CD4-positive, CD25-positive, alpha-beta regulatory T cell (primary cell): ENCODE measurements around the gene COL7A1. TPM values are rescaled to one million over a fixed set of nuclear protein-coding genes. Genes with fewer than 3 reads are reported as not detected.

Source experiments
- ATAC-seq, 2 donors: fragments of 150-1000 bp; cut with Tn5 transposase; one replicate each; pipeline ENCODE4 v1.10.0; 2021; ENCODE audit warnings: low read depth in 2 of 2, moderate number of reproducible peaks in 2 of 2, moderate library complexity in 1 of 2
- DNase-seq, 3 donors: peaks; one replicate each; pipeline versions ENCODE4 v3.0.0 to v3.0.0-alpha.2; 2012 to 2022; ENCODE audit warnings: mixed read lengths in 1 of 3
- H3K27ac ChIP-seq: one replicate; pipeline ENCODE4 v1.7.0; 2013; ENCODE audit warnings: mild to moderate bottlenecking, low read length; ENCODE audit not compliant: insufficient read depth, poor library complexity, severe bottlenecking
- H3K27me3 ChIP-seq: one replicate; pipeline ENCODE4 v1.7.0; 2013; ENCODE audit warnings: low read length; ENCODE audit not compliant: control insufficient read depth, insufficient read depth
- H3K36me3 ChIP-seq: one replicate; pipeline ENCODE4 v1.7.0; 2013; ENCODE audit warnings: mild to moderate bottlenecking, low read length, moderate library complexity; ENCODE audit not compliant: control insufficient read depth, insufficient read depth
- H3K4me1 ChIP-seq: 2 replicates; pipeline ENCODE4 v1.7.0; 2013; ENCODE audit warnings: mild to moderate bottlenecking, low read length; ENCODE audit not compliant: insufficient read depth, control insufficient read depth, poor library complexity, severe bottlenecking
- H3K4me3 ChIP-seq: one replicate; pipeline ENCODE4 v1.7.0; 2013; ENCODE audit warnings: low read depth, mild to moderate bottlenecking, low read length, moderate library complexity
- H3K9me3 ChIP-seq, 2 experiments: 1 replicate in 1 of 2; 2 replicates in 1 of 2; pipeline ENCODE4 v1.7.0; 2013; ENCODE audit warnings: low read length in 2 of 2, mild to moderate bottlenecking in 1 of 2, moderate library complexity in 1 of 2; ENCODE audit not compliant: control insufficient read depth in 2 of 2
- H3K27ac Mint-ChIP-seq, 3 donors: one replicate each; pipeline ENCODE4 v1.8.0; 2020 to 2022; ENCODE audit warnings: mild to moderate bottlenecking in 3 of 3, mixed read lengths in 3 of 3, moderate library complexity in 2 of 3
- H3K27me3 Mint-ChIP-seq: one replicate; pipeline ENCODE4 v1.8.0; 2022; ENCODE audit warnings: mild to moderate bottlenecking, mixed read lengths
- H3K36me3 Mint-ChIP-seq: one replicate; pipeline ENCODE4 v1.8.0; 2020; ENCODE audit warnings: mixed read lengths
- H3K4me1 Mint-ChIP-seq, 4 donors: one replicate each; pipeline ENCODE4 v1.8.0; 2020 to 2022; ENCODE audit warnings: mixed read lengths in 4 of 4, mild to moderate bottlenecking in 1 of 4
- H3K4me3 Mint-ChIP-seq, 4 donors: one replicate each; pipeline ENCODE4 v1.8.0; 2020 to 2022; ENCODE audit warnings: mild to moderate bottlenecking in 4 of 4, mixed read lengths in 4 of 4, moderate library complexity in 3 of 4
- H3K9me3 Mint-ChIP-seq, 7 donors: one replicate each; pipeline ENCODE4 v1.8.0; 2020 to 2022; ENCODE audit warnings: mixed read lengths in 7 of 7, mild to moderate bottlenecking in 3 of 7, moderate library complexity in 2 of 7
- polyA plus RNA-seq, 4 donors: library from polyadenylated mRNA; unstranded; fragments of 300-500 nt; fragmentation: Illumina TruSeq; gene quantifications; one replicate each; pipeline ENCODE4 v1.2.3, GENCODE V29; 2021
- total RNA-seq: library from RNA; stranded (reverse); gene quantifications from one replicate; pipeline ENCODE4 v1.2.3, GENCODE V29; 2022

The COL7A1 gene
- total and polyA plus RNA-seq, 5 donors from 2014 or later = 1.1 TPM; not detected in 4

DNA sequence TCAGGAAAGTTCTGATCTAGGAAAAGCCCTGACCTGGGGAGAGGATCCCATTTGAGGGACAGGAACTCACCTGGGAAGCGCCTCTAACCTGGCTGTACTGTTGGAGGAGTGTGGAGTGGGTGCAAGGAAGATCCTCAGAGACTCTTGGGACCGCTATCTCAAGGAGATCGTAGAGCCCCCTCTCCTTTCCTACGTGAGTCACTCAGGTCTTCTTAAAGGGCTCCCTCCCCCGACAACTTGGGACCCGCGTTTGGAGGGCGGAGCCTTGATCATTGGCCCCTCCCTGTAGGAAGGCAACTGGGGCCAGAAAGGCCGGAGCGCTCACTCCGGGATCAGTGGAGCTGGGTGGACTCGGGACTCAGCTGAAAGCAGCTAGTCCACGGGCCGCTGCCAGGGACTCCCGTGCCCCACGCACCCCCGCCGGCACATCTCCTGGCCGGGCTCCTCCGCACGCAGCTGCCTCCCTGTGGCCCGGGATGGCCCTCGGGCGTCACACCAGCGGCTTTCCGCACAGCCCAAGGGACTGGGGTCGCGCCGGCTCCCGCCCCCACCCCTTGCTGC, 39.6 kb upstream of the COL7A1 start:
- H3K4me3 Mint-ChIP-seq = peak overlapping the region; percentile 88 to 91 (median 90)
- Histone ChIP-seq H3K4me3 (peak overlapping the region; percentile 69), H3K27me3 (no peaks in the 10 kb centered on the region), H3K36me3 (peaks cover 5% of the 10 kb centered on the region), H3K4me1 (peaks cover 26% of the 10 kb centered on the region), H3K9me3 (no peaks in the 10 kb centered on the region), H3K27ac (peak overlapping the region; percentile 33)
- H3K4me1 Mint-ChIP-seq = peaks cover 0 to 36% (median 22%) of the 10 kb centered on the region in 4 donors
- peaks cover 9% of the 10 kb centered on the region for H3K36me3 Mint-ChIP-seq
- peak; percentile 3 to 60 (median 44) for DNase-seq
- ATAC-seq = peak; percentile 12 to 19
- no peaks in the 10 kb centered on the region for H3K9me3 Mint-ChIP-seq
- no peaks in the 10 kb centered on the region for H3K27me3 Mint-ChIP-seq
- peak overlapping the region in 2 of 3 donors; percentile 49 to 52 for H3K27ac Mint-ChIP-seq

DNA sequence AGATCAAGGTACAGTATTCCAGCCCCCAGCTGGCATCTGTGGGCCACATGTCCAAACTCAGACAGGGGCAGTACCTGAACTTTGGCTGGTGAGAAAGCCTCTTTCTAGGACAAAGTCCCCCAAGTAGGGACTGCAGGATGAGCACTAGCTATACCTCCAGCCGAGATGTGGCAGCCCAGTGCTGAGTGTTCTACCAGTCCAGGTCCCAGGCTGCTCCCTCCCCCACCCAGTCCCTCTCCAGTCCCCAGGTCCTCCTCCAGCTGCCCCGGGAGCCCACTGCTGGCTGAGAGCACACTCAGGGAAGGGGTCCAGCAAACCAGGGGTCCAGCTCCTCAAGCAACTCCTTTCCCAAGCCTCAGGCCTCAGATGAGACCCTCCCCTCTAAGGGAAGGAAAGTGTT, 38.6 kb upstream of the COL7A1 start:
- peak overlapping the region; percentile 11 to 91 (median 20) for H3K4me3 Mint-ChIP-seq
- no peak for ATAC-seq

DNA sequence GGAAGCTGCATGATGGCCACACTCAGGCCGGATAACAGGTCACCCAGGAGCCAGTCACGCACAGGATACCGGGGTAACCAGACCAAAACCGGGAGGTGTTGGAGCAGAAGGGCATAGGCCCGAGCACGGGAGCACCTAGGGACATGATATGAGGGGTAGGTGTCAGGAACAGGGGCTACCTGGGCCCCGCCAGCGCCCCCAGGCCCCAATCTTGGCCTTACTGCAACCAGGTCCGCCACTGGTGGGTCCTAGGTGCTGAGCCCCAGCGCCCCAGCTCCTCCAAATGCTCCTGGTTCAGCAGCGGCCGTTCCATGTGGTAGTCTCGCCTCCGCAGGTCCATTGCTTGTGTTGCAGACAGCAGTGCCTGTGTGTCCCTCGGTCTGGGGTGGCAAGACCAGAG, 38.1 kb upstream of the COL7A1 start:
- Mint-ChIP-seq H3K36me3 (peaks cover 20% of the 10 kb centered on the region), H3K27me3 (no peaks in the 10 kb centered on the region), H3K9me3 (no peaks in the 10 kb centered on the region), H3K27ac (peak overlapping the region in 2 of 3 donors; percentile 65 to 66), H3K4me1 (peaks cover 0 to 32% (median 17%) of the 10 kb centered on the region in 4 donors), H3K4me3 (peak overlapping the region in 3 of 4 donors; percentile 10 to 91 (median 55))
- Histone ChIP-seq H3K4me1 (peaks cover 26% of the 10 kb centered on the region), H3K27ac (no peak overlapping the region), H3K4me3 (no peak overlapping the region), H3K9me3 (no peaks in the 10 kb centered on the region), H3K27me3 (no peaks in the 10 kb centered on the region), H3K36me3 (peaks cover 9% of the 10 kb centered on the region)
- DNase-seq (no peak), ATAC-seq (no peak)

More for the DNA sequence above, 38.6 kb upstream of the COL7A1 start:
- no peak overlapping the region for H3K27ac ChIP-seq
- H3K27me3 Mint-ChIP-seq = no peaks in the 10 kb centered on the region
- H3K27me3 ChIP-seq = no peaks in the 10 kb centered on the region
- no peak for DNase-seq
- H3K36me3 Mint-ChIP-seq = peaks cover 16% of the 10 kb centered on the region
- peaks cover 26% of the 10 kb centered on the region for H3K4me1 ChIP-seq
- H3K9me3 Mint-ChIP-seq = no peaks in the 10 kb centered on the region
- H3K4me1 Mint-ChIP-seq = peaks cover 0 to 33% (median 18%) of the 10 kb centered on the region in 4 donors
- peaks cover 5% of the 10 kb centered on the region for H3K36me3 ChIP-seq
- H3K4me3 ChIP-seq = no peak overlapping the region
- peak overlapping the region in 2 of 3 donors; percentile 65 to 66 for H3K27ac Mint-ChIP-seq
- H3K9me3 ChIP-seq = no peaks in the 10 kb centered on the region

DNA sequence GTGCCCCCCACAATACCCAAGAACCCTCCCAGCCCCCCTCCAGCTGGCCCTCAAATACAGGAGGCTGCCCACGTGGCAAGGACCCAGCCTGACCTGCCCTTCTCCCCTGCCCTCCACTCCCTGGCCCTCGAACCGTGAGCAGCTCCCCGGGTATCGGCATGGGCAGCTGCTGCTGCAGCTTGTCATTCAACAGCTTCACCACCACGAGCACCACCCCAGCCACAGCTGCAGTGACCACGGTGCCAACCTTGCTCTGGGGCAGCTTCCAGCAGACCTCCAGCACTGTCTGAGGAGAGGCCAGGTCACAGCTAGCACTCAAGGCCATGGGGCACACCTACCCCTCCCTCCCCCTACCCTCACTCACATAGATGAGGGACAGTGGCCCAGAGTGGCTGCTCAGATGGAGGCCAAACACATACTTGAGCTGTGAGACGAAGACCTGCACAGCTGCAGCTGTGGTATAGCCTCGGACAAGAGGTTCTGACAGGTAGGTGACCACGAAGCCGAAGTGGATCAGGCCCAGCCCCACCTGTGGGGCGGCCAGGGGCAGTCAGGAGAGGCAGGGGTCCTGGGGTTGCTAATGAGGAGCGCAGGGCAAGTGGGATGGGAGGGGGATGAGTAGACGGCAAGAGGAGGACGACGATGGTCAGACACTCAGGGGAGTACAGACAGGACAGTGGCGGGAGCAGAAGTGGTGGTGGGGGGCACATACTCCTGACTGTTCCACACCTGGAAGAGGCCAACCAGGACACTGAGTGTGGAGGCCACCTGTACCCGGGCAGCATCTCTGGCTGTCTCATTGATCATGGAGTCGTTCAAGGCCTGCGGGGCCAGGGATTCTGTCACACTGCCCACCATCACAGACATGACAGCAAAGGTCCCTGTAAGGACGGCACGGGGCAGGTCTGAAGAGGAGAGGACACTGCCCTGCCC, 36.7 kb upstream of the COL7A1 start:
- Histone ChIP-seq H3K4me3 (no peak overlapping the region), H3K9me3 (no peaks in the 10 kb centered on the region), H3K27ac (no peak overlapping the region), H3K36me3 (peaks cover 15% of the 10 kb centered on the region), H3K4me1 (peaks cover 26% of the 10 kb centered on the region), H3K27me3 (no peaks in the 10 kb centered on the region)
- peaks cover 32% of the 10 kb centered on the region for H3K36me3 Mint-ChIP-seq
- H3K4me3 Mint-ChIP-seq = no peak overlapping the region
- no peaks in the 10 kb centered on the region for H3K9me3 Mint-ChIP-seq
- no peak for DNase-seq
- ATAC-seq = no peak
- H3K27me3 Mint-ChIP-seq = no peaks in the 10 kb centered on the region
- peak overlapping the region in 1 of 3 donors; percentile 18 for H3K27ac Mint-ChIP-seq
- H3K4me1 Mint-ChIP-seq = peaks cover 0 to 31% (median 16%) of the 10 kb centered on the region in 4 donors

DNA sequence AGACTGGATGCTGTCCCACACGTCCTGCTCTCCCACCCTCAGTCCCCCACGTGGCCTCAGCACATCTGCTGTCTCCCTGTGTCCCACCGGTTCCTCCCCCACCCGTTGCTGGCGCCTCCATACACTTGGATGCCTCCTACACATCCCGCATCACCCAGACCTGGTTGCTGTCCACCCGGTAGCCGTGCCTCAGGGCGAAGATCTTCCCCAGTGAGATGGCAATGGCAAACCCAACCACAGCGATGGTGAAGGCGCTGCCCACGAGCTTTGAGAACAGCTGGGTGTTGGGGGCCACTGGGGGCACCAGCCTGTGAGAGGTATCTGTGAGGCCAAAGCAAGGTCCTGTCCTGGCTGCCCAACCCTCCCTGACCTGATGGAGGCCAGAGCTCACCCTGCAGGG, 35.7 kb upstream of the COL7A1 start:
- Histone ChIP-seq H3K4me1 (peaks cover 20% of the 10 kb centered on the region), H3K27ac (no peak overlapping the region), H3K9me3 (no peaks in the 10 kb centered on the region), H3K36me3 (peaks cover 15% of the 10 kb centered on the region), H3K4me3 (no peak overlapping the region), H3K27me3 (no peaks in the 10 kb centered on the region)
- no peaks in the 10 kb centered on the region for H3K9me3 Mint-ChIP-seq
- no peaks in the 10 kb centered on the region for H3K27me3 Mint-ChIP-seq
- no peak overlapping the region for H3K4me3 Mint-ChIP-seq
- H3K27ac Mint-ChIP-seq = no peak overlapping the region
- H3K36me3 Mint-ChIP-seq = peaks cover 33% of the 10 kb centered on the region
- DNase-seq (no peak), ATAC-seq (no peak)
- peaks cover 0 to 25% (median 11%) of the 10 kb centered on the region in 4 donors for H3K4me1 Mint-ChIP-seq

DNA sequence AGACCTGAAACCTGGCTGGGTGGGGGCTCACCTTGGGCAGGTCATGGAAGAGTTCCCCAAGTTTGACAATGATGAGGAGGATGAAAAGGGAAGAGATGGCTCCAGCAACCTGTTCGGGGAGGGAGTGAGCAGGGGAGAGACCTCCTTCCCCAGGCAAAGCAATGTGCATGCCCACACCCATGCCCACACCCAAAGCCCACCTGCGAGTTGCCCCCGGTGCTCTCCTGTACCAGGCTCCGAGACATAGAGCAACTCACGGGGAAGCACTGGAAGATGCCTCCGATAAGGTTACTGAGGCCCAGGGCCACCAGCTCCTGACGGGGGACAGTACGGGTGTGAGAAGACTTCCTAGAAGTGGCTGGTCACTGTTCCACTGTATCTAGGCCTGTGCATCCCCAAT, 35.3 kb upstream of the COL7A1 start:
- Mint-ChIP-seq H3K4me3 (no peak overlapping the region), H3K27ac (no peak overlapping the region), H3K4me1 (peaks cover 0 to 23% (median 11%) of the 10 kb centered on the region in 4 donors), H3K9me3 (no peaks in the 10 kb centered on the region), H3K36me3 (peaks cover 33% of the 10 kb centered on the region), H3K27me3 (no peaks in the 10 kb centered on the region)
- Histone ChIP-seq H3K27ac (no peak overlapping the region), H3K27me3 (no peaks in the 10 kb centered on the region), H3K4me1 (peaks cover 16% of the 10 kb centered on the region), H3K4me3 (no peak overlapping the region), H3K9me3 (no peaks in the 10 kb centered on the region), H3K36me3 (peaks cover 15% of the 10 kb centered on the region)
- ATAC-seq (no peak), DNase-seq (no peak)

DNA sequence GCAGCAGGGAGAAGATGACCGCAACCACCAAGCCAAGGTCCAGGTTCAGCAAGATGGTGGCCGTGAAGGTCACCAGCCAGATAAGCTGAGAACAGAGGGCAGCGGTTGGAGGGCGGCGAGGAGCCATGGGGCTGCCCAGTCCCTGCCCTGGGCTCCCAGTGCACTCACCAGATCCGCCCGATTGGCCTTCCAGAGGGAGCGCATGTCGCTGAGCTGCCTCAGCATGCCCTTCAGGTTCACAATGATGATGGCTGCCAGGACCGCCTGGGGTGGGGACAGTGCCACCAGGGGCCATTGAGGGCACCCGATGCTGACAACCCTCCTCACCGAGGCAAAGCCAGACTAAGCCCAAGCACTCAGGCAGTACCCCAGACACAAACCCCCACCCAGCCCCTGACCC, 34.8 kb upstream of the COL7A1 start:
- Histone ChIP-seq H3K9me3 (no peaks in the 10 kb centered on the region), H3K27me3 (no peaks in the 10 kb centered on the region), H3K4me3 (no peak overlapping the region), H3K4me1 (peaks cover 14% of the 10 kb centered on the region), H3K27ac (no peak overlapping the region), H3K36me3 (peaks cover 15% of the 10 kb centered on the region)
- no peak for ATAC-seq
- no peak overlapping the region for H3K4me3 Mint-ChIP-seq
- H3K27ac Mint-ChIP-seq = no peak overlapping the region
- no peaks in the 10 kb centered on the region for H3K9me3 Mint-ChIP-seq
- H3K27me3 Mint-ChIP-seq = no peaks in the 10 kb centered on the region
- no peak for DNase-seq
- H3K36me3 Mint-ChIP-seq = peaks cover 35% of the 10 kb centered on the region
- H3K4me1 Mint-ChIP-seq = peaks cover 0 to 23% (median 12%) of the 10 kb centered on the region in 4 donors
